Lower lobe of right lung (tissue), 2 donors: Measurements from ENCODE around the gene RAD1. TPM values are rescaled to one million over a fixed set of nuclear protein-coding genes. Genes with fewer than 3 reads are reported as not detected.

Source experiments
- ATAC-seq, 2 donors: fragments of 200-7000 bp; cut with Tn5 transposase; one replicate each; pipeline ENCODE4 v1.9.1; 2020 to 2022; ENCODE audit warnings: mild to moderate bottlenecking in 2 of 2, moderate library complexity in 2 of 2
- DNase-seq: peaks from one replicate; pipeline ENCODE4 v3.0.0-alpha.2; 2020
- H3K27ac ChIP-seq: fragments of 200-600 bp; one replicate; pipeline ENCODE4 v1.8.0; 2022
- H3K27me3 ChIP-seq: fragments of 200-600 bp; one replicate; pipeline ENCODE4 v1.8.0; 2022; ENCODE audit warnings: low read depth
- H3K36me3 ChIP-seq: fragments of 200-600 bp; one replicate; pipeline ENCODE4 v1.8.0; 2022; ENCODE audit warnings: mild to moderate bottlenecking
- H3K4me1 ChIP-seq: fragments of 200-600 bp; one replicate; pipeline ENCODE4 v1.8.0; 2022
- H3K4me3 ChIP-seq: fragments of 200-600 bp; one replicate; pipeline ENCODE4 v1.8.0; 2022; ENCODE audit warnings: mild to moderate bottlenecking
- H3K9me3 ChIP-seq: fragments of 200-600 bp; one replicate; pipeline ENCODE4 v1.8.0; 2022
- intact Hi-C: fragments of 100-400 bp; cut with DNase I; formaldehyde crosslinking; loops from one replicate; pipeline ENCODE4 v1.11.0; 2022
- total RNA-seq: library from RNA; stranded (reverse); fragmentation: NEBNext Ultra II Directional; extraction: Animal tissue kit (Norgen Biotek cat#: 25700); gene quantifications from one replicate; pipeline ENCODE4 v1.2.1, GENCODE V29; 2021
- TF ChIP-seq, protein P1 (sequence below): fragments of 200-600 bp; IDR thresholded peaks from one replicate; pipeline ENCODE4 v1.8.0; 2022; ENCODE audit warnings: antibody characterized with exemption, mild to moderate bottlenecking
- donor health status: DM: no; HTN: yes; CAD: no; lungs with severe emphysema.

Gene RAD1
- total RNA-seq, 1 donor from 2014 or later: 25.6 TPM

DNA sequence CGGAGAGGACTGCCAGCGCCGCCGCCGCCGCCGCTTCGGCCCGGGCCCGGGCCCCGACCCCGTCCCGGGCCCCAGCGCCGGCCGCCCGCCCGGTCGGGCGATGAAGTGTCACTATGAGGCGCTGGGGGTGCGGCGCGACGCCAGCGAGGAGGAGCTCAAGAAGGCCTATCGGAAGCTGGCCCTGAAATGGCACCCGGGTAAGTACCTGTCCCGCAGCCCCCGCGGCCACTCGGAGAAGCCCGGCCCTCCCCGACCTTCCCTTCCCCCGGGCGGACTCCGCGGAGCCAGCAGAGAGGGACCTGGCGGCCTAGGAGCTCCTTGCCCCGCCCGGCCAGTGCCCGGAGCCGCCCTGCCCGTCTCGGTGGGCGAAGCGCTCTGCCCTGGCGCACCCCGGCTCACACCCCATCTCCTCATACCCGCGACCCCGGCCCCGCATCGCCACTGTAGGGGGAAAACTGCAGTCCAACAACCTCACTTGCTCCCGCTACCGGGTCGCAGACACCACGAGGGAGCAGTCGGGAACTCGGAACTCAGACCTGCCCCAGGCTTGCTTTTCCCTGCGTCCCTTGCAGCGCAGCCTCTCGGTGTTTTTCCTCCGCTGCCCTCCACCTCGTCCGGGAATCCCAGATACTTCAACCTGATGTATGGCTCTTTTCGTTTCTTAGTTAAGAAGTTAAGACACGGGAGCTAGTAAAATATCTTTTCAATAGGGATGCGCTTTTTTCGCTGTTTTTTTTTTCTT, 14.6 kb upstream of the RAD1 start:
- Histone ChIP-seq H3K9me3 (no peaks in the 10 kb centered on the region), H3K27me3 (no peaks in the 10 kb centered on the region), H3K27ac (peak overlapping the region; percentile 88), H3K36me3 (peaks cover 27% of the 10 kb centered on the region), H3K4me3 (peak overlapping the region; percentile 80), H3K4me1 (peaks cover 27% of the 10 kb centered on the region)
- TF ChIP-seq, protein P1, sequence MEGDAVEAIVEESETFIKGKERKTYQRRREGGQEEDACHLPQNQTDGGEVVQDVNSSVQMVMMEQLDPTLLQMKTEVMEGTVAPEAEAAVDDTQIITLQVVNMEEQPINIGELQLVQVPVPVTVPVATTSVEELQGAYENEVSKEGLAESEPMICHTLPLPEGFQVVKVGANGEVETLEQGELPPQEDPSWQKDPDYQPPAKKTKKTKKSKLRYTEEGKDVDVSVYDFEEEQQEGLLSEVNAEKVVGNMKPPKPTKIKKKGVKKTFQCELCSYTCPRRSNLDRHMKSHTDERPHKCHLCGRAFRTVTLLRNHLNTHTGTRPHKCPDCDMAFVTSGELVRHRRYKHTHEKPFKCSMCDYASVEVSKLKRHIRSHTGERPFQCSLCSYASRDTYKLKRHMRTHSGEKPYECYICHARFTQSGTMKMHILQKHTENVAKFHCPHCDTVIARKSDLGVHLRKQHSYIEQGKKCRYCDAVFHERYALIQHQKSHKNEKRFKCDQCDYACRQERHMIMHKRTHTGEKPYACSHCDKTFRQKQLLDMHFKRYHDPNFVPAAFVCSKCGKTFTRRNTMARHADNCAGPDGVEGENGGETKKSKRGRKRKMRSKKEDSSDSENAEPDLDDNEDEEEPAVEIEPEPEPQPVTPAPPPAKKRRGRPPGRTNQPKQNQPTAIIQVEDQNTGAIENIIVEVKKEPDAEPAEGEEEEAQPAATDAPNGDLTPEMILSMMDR: no peak
- DNase-seq (peak; percentile 96), ATAC-seq (peak; percentile 88 to 89)
- intact Hi-C loops: no loop called here

- Histone ChIP-seq H3K4me1 (peaks cover 31% of the 10 kb centered on the region), H3K27me3 (no peaks in the 10 kb centered on the region), H3K4me3 (peak within 1 kb of the TSS; percentile 80), H3K9me3 (no peaks in the 10 kb centered on the region), H3K27ac (peak within 1 kb of the TSS; percentile 88), H3K36me3 (peaks cover 33% of the 10 kb centered on the region)
- TF ChIP-seq, protein P1: no peak
- DNase-seq (peak; percentile 99), ATAC-seq (peak; percentile 96 to 98)
- intact Hi-C loops: no loop called here
Observed at GRCh38 chr5:34929134-34929719, 13.9 kb upstream of the RAD1 start, which contains the start of gene DNAJC21. Gene DNAJC21 (plus strand): TSS chr5:34929559. CDS start chr5:34929820, 261 bp downstream.

DNA sequence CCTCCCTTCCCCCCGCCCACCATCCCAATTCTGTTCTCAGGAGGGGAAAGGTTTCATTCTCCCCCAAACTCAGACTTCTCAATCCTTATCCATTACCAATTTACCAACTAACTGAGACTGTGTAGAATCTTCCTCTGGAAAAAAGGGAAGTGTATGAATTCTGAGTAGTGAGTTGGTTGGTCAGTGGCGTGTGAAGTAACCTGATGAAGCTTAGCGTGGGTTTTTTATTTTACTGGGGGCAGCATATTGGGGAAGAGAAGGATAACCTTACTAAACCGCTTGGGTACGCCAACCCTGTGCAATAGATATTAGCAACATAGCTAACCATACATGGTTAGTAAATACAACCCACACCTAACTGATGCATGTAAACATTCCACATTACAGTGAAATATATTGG, 13.0 kb upstream of the RAD1 start:
- no peak overlapping the region for H3K27ac ChIP-seq
- H3K27me3 ChIP-seq: no peaks in the 10 kb centered on the region
- peaks cover 37% of the 10 kb centered on the region for H3K36me3 ChIP-seq
- no peak for ATAC-seq
- intact Hi-C loops: no loop called here
- DNase-seq: no peak
- no peak overlapping the region for H3K4me3 ChIP-seq
- TF ChIP-seq, protein P1: no peak
- no peaks in the 10 kb centered on the region for H3K9me3 ChIP-seq
- peaks cover 39% of the 10 kb centered on the region for H3K4me1 ChIP-seq

DNA sequence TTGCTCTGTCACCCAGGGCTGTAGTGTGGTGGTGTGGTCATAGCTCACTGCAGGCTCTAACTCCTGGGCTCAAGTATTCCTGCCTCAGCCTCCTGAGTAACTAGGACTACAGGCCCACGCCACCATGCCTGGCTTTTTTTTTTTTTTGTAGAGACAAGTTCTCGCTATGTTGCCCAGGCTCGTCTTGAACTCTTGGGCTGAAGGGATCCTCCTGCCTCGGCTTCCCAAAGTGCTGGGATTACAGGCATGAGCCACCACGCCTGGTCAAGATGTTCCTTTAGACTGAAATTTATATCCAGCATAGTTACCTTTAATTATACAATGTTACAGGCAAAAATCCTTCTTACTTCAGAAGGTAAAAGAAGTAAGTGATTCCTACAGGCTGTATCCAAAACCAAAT, 12.5 kb upstream of the RAD1 start:
- TF ChIP-seq, protein P1: no peak
- no peak overlapping the region for H3K27ac ChIP-seq
- intact Hi-C loops: no loop called here
- DNase-seq (no peak), ATAC-seq (no peak)
- H3K4me3 ChIP-seq: no peak overlapping the region
- no peaks in the 10 kb centered on the region for H3K27me3 ChIP-seq
- H3K4me1 ChIP-seq: peaks cover 41% of the 10 kb centered on the region
- H3K36me3 ChIP-seq: peaks cover 40% of the 10 kb centered on the region
- H3K9me3 ChIP-seq: no peaks in the 10 kb centered on the region

DNA sequence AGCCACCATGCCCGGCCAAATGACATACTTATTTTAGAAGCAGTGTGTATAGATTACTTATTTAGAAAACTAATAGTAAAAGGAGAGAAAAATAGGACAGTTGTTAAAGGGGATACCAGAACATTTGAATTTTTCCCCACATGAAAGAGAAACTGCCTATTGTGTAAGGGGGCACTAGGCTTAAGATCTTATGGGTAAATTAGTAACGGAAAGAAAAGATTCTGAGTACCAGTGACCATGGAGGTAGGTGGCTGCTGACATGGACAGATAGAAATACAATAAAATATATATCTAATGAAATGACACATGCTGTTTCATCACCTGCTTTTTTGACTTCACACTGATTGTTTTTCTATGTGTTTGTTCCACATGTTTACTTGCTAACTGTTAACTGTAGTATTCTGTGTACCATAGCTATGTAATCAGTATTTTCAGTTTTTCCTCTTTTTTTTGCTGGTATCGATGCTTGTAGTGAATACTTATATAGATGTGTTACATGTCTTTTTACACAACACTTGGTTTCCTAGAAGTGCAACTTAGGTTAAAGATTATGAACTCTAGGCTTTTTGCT, 11.1 kb upstream of the RAD1 start:
- H3K9me3 ChIP-seq: no peaks in the 10 kb centered on the region
- peaks cover 54% of the 10 kb centered on the region for H3K36me3 ChIP-seq
- DNase-seq (no peak), ATAC-seq (no peak)
- peaks cover 34% of the 10 kb centered on the region for H3K4me1 ChIP-seq
- intact Hi-C loops: no loop called here
- no peak overlapping the region for H3K4me3 ChIP-seq
- TF ChIP-seq, protein P1: no peak
- H3K27me3 ChIP-seq: no peaks in the 10 kb centered on the region
- no peak overlapping the region for H3K27ac ChIP-seq
